ENCODE data around the gene PTGIS.

The PTGIS gene

GRCh38 chr20:49526568-49526967 lies 41.4 kb downstream of the PTGIS start:
- FAIRE-seq = no peak

- FAIRE-seq = no peak
Observed at GRCh38 chr20:49526056-49526455, 41.9 kb downstream of the PTGIS start.

DNA sequence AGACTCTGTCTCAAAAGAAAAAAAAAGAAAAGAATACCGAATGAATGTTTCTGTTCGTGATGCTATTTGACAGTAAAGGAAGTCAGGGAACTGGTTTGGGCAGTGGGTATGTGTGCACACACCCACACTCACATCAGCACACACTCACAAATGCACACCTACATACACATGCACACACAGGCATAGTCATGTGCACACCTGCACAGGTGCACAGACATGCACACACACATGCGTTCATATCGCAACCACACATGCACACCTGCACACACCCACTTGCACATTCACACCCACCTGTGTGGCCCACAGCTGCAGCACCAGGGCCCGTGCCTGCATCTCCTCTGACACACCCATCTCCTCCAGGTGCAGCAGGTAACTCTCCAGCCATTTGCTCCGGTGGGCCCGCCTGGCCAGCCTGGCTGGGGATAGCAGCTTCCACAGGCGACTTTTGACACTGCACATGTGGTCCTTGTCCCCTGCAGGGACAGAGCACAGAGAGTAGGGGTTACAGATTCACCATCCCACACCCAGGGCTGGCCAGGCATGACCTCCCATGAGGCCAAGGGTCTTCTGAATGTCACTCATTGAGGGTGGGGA lies 44.1 kb downstream of the PTGIS start:
- FAIRE-seq = no peak

DNA sequence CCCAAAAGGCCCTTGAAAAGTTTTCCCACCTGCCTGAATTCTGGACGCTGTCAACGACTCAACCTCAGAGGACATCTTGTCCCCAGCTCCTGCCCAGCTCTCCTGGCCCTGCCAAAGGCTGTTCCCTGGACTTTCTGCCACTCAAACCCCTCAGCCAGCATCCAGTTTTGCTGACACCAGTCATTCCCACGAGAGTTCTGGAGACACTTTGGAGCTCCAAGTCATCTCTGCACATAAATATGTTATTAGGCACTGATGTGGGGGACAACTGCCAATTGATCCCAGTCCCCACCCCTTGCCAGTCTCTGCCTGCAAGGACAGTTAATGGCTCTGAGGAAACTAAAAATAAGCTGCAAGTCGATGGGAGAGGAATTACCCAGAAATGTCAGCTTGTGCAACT lies 46.6 kb downstream of the PTGIS start:
- FAIRE-seq = no peak

DNA sequence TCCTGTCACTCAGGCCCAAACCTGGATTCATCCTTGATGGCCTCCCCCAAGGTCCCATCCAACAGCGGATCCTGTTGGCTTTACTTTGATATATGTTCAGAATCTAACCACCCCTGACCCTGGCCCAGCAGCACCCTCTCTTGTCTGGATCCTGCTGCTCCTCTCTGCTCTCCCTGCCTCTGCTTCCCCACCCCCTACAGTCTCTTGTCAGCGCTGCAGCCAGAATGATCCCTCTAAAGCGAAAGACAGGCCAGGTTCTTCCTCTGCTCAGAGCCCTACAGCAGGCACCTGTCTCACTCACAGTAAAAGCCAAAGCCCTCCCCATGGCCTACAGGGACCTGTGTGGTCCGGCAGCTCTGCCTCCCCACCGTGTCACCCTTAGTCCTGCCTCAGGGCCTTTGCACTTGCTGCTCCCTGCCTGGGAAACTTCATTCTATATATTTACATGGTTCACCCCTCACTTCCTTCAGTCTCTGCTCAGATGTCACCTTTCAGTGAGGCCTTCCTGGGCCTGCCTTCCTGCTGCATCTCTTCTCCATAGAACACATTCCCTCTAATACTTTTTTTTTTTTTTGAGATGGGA lies 48.1 kb downstream of the PTGIS start:
- FAIRE-seq = no peak

DNA sequence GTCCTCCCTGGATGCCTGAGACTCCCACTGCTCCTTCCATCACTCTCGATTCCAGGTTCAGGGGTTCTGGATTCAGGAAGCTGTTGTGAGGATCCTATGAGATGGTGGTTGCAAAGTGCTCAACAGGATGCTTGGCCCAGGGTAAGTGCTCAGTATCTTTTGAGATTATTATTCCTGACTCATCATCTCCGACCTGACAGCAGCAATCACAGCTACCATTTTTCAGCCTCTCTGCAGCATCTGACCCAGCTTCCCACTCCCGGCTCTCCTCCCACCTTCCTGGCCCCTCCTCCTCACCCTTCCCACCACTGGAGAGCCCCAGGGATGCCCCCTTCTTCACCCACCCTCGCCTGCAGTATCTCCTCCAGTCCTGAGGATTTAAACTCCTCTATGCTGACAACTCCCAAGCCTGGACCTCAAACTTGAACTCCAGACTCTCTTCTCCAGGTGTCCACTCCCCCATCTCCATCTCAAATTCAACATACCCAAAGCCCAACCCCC lies 48.7 kb downstream of the PTGIS start:
- FAIRE-seq = no peak

- FAIRE-seq = no peak
Observed at GRCh38 chr20:49518576-49518975, 49.4 kb downstream of the PTGIS start.

DNA sequence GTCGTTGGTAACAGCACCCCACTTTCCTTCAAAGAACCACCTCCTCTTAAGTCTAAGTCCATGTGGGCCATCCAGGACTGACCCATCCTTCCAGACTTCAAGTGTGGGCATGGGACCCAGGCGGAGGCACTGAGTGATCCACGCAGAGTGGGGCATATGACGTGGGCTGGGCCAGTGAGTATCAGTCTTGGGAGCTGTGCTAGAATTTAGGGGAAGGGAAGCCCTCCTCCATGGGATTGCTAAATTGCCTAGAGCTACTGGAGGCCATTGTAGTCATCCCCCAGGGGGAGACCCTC lies 50.2 kb downstream of the PTGIS start:
- no peak for FAIRE-seq

DNA sequence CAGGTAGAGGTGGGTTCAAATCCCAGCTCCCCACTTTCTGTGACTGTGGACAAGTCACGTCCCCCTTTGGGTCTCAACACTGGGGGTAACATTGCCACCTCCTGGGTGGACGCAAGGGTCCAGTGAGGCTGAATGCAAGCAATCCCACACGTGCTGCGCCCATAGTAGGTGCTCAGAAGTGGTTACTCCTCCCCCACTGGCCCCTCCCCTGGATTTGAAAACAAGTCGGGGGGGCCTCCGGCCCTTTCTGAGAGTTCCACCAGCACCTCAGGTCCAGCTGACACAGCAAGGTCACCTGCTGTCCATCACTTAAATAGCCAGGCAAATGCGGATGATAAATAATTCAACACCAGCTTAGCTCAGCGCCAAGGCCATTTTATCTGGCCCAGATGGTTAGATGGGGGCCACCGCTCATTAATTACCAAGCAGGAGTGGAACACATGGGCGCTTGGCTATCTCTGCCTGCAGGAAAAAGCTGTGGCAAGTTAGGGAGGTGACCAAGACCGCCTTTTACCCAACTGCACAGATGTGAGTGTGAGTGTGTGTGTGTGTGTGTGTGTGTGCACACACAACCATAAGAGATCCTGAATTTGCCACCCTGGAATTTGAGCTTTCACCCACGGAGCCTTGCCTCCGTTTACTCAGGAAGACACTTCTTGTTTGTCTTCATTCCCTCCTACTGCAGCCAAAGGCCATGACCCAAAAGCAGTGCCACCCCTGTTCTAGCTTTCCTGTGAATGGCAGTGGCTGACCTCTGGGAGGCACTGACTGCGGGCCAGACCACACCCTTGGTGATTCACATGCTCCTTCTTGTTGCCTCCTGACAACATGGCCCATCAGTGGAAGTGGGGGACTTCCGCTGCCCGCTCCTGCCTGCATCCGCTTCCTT lies 50.8 kb downstream of the PTGIS start:
- FAIRE-seq = no peak

GRCh38 chr20:49515586-49515985 lies 52.4 kb downstream of the PTGIS start:
- no peak for FAIRE-seq

DNA sequence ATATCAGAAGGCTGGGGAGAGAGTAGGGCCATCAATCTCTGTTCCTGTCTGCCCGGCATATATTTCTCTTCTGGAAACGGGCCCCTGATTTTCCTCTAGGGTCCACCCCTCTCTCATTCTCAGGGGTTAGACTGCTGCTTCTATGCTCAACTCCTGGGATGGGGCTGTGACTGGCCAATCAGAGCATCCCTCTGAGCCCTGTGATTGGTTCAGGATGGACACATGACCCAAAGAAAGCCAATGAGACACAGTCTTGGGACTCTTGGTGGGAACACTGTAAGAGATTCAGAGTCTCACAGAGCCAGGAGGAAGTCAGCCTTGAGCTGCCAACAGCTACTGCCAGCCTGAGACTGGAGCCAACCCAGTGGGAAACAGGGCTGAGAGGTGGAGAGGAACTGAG lies 54.4 kb downstream of the PTGIS start:
- no peak for FAIRE-seq

- no peak for FAIRE-seq
Observed at GRCh38 chr20:49513009-49513408, 54.9 kb downstream of the PTGIS start.

DNA sequence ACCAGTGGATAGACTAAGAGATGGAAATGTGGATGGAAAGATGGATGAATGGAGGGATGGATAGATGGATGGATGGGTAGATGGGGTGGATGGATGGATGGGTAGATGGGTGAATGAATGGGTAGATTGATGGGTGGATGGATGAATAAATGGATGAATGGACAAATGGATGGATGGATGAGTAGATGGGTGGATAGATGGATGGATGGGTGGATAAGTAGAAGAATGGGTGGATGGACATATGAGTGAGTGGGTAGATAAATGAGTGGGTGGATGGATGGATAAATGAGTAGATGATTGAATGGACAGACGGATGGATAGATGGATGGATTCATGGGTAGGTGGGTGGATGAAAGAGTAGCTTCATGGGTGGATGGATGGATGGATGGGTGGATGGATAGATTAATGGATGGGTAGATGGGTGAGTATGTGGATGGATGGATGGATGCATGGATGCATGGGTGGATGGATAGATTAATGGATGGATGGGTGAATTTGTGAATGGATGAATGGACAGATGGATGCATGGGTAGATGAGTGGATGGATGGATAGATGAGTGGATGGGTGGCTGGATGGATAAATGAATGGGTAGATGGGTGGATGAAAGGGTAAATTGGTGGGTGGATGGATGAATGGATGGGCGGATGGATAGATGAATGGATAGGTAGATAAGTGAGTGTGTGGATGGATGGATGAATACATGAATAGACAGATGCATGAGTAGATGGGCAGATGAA lies 56.0 kb downstream of the PTGIS start:
- no peak for FAIRE-seq

GRCh38 chr20:49510562-49511122 lies 57.3 kb downstream of the PTGIS start:
- no peak for FAIRE-seq

DNA sequence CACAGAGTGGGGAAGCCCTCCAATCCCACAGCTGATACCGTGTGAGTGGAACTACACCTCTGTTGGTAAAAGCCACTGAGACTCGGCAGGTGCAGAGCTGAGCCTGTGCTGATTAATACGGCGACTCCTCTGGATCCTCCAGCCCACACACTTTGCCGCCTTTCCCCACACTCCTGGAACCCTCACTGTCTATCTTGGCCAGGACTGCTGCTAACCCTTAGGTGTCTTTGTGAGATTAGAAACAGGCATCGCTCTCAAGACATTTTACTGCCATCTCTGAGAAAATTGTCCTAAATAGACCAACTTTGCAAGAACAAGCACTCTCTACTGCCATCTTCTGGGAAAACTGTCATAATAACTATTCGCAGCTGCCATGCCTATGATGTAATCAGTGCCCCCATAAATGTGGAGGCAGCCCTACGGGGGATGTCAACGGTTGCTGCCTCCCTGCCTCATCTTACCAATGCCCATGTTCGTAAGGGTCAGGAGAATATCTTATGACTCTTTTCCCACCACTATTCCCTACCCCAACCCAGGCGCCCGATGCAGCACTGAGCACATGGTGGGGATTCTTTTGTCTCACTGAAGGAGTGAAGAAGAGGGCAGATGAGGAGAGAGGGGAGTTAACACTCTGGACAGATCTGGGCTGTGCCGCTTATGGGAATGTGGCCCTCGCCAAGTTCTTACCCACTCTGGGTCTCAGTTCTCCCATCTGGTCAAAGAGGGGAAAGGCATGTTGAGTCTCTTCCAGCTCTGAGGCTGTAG lies 59.3 kb downstream of the PTGIS start:
- FAIRE-seq = no peak

GRCh38 chr20:49507741-49508434 lies 60.0 kb downstream of the PTGIS start:
- no peak for FAIRE-seq

DNA sequence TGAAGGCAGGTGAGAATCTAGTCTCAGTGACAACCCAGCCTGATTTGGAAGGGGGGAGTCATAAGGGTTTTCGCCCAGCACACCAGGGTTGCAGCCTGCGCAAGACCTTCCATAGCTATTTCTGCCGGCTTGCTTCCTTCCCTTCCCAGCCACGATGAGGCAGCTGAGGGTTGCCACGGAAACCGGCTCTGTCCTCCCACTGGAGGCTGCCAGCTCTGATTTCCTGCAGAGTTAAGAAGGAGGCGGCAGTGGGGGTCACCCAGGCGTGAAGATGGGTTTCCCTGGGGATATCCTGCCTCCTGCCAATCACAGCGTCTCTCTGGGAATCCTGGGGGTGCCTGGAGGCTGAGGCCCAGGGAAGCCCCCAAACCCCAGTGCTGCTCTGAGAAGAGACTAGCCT lies 62.4 kb downstream of the PTGIS start:
- no peak for FAIRE-seq

DNA sequence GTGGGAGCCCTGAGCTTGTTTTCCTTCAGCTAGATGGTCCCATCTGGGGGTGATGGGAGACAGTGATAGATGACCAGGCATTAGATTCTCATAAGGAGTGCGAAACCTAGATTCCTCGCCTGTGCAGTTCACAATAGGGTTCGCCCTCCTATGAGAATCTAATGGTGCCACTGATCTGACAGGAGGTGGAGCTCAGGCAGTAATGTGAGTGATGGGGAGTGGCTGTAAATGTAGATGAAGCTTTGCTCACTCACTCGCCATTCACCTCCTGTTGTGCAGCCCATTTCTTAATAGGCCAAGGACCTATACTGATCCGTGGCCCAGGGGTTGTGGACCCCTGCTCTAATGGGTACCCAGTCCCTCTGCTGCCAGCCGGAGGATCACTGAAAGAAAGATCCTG lies 64.8 kb downstream of the PTGIS start:
- no peak for FAIRE-seq

- FAIRE-seq = no peak
Observed at GRCh38 chr20:49501917-49502316, 66.0 kb downstream of the PTGIS start.

DNA sequence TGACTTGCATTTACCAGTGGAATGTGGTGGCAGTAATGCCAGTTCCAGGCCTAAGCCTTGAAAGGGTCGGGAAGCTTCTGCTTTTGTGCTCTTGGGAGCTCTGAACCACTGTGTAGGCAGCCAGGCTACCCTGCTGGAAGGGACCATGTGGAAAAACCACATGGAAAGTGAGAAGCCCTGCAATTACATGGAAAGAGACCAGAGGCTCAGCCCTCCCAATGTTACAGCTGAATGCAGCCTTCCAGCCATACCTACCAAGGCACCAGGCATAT lies 70.6 kb downstream of the PTGIS start:
- FAIRE-seq = no peak

DNA sequence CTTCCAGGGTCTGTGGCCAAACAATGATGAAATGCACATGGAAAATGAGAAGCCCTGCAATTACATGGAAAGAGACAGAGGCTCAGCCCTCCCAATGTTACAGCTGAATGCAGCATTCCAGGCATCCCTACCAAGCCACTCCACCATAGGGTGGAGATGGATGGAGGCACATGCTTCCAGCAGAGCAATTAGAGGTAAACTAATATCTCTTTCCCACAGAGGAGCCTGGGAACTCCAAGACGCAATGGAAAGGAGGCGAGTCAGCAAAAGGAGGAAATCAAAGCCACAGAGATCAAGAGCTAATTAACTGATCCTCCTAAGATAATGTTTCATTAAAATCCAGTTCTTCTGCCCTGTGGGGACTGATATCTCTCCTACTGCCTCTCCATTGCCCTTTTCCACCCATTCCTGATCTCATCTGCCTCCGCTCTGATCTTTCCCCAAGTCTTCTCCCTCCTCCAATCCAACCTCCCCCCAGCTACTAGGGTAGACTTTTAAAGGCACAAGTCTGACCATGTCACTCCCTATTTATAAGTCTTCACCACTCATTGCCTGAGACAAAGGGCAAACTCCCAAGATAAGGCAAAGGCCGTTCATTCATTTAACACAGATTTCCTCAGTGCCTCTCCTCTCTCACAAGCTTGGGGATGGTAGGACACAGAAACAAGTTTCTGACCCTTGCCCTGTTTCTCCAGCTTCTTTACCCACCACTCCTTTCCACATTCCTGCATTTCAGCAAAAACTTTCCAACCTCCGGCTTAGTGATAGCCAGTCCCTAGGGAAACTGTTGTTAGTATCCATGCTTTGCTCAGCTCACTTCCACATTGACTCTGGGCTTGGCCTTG lies 71.2 kb downstream of the PTGIS start:
- FAIRE-seq = no peak
